Type B pancreatic cell (in vitro differentiated cells): Measurements from ENCODE around the gene NBAS. TPM values are rescaled to one million over a fixed set of nuclear protein-coding genes. Genes with fewer than 3 reads are reported as not detected.

Experiments used
- DNase-seq: peaks from one replicate; pipeline ENCODE4 v3.0.0; 2021; ENCODE audit warnings: mixed read lengths; ENCODE audit not compliant: unreplicated experiment; ENCODE audit errors: extremely low spot score
- H3K27ac Mint-ChIP-seq: 2 replicates; pipeline ENCODE4 v1.8.0; 2021; ENCODE audit warnings: mild to moderate bottlenecking, mixed read lengths
- H3K27me3 Mint-ChIP-seq: 2 replicates; pipeline ENCODE4 v1.8.0; 2021; ENCODE audit warnings: mixed read lengths
- H3K36me3 Mint-ChIP-seq: 2 replicates; pipeline ENCODE4 v1.8.0; 2021; ENCODE audit warnings: mixed read lengths
- H3K4me1 Mint-ChIP-seq: one replicate; pipeline ENCODE4 v1.8.0; 2021; ENCODE audit warnings: mixed read lengths; ENCODE audit not compliant: unreplicated experiment
- H3K4me3 Mint-ChIP-seq: 2 replicates; pipeline ENCODE4 v1.8.0; 2021; ENCODE audit warnings: mild to moderate bottlenecking, mixed read lengths
- H3K9me3 Mint-ChIP-seq: 2 replicates; pipeline ENCODE4 v1.8.0; 2021; ENCODE audit warnings: mixed read lengths
- total RNA-seq: library from RNA; stranded (reverse); gene quantifications from 2 replicates; pipeline ENCODE4 v1.2.1, GENCODE V29; 2021; ENCODE audit warnings: low replicate concordance
- TF ChIP-seq, protein P1 (sequence below): fragments of 200-600 bp; sonication (generic); conservative IDR thresholded peaks from 2 replicates; pipeline ENCODE4 v1.5.0; 2021; ENCODE audit warnings: antibody characterized with exemption, mild to moderate bottlenecking

The NBAS gene
- total RNA-seq, 1 donor from 2014 or later = 53.5 TPM

DNA sequence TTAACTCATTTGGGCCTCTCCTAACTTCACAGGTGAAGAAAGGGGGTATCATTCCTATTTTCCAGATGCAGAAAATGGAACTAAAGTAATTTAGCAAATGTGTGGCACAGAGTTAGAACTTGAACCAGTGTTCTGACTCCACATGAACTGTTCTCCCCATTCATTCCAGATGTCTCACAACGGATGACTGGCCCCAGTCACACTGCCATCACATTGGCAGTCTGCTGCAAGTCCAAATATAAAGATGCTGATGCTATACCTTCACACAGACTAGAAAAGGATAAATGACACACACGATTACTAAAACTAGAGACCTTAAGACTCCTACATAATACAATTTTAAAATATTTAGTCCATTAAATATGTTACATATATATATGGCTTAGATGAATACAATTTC is 195.7 kb downstream of the NBAS start:
- Mint-ChIP-seq H3K4me1 (no peaks in the 10 kb centered on the region), H3K9me3 (no peaks in the 10 kb centered on the region), H3K27ac (no peak overlapping the region), H3K36me3 (peaks cover 3% of the 10 kb centered on the region), H3K4me3 (no peak overlapping the region), H3K27me3 (no peaks in the 10 kb centered on the region)
- no peak for DNase-seq
- TF ChIP-seq, protein P1, sequence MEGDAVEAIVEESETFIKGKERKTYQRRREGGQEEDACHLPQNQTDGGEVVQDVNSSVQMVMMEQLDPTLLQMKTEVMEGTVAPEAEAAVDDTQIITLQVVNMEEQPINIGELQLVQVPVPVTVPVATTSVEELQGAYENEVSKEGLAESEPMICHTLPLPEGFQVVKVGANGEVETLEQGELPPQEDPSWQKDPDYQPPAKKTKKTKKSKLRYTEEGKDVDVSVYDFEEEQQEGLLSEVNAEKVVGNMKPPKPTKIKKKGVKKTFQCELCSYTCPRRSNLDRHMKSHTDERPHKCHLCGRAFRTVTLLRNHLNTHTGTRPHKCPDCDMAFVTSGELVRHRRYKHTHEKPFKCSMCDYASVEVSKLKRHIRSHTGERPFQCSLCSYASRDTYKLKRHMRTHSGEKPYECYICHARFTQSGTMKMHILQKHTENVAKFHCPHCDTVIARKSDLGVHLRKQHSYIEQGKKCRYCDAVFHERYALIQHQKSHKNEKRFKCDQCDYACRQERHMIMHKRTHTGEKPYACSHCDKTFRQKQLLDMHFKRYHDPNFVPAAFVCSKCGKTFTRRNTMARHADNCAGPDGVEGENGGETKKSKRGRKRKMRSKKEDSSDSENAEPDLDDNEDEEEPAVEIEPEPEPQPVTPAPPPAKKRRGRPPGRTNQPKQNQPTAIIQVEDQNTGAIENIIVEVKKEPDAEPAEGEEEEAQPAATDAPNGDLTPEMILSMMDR = no peak

DNA sequence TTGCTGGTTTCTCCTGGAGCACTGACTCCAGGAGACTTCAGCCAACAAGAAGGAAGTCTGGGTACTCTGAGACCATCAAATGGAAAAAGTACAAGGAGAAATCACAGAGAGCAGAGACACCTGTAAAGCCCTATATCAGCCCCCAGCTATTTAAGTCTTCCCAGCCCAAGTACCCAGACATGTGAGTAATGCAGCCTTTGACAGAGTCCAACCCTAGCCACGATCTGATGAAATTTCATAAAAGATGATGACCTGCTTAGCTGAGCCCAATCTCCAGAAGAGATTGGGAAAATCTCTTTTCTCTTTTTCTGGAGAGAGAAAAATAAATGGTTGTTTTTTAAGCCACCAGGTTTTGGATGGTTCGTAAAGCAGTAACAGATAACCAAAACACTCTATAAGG is 196.6 kb downstream of the NBAS start:
- no peak for DNase-seq
- Mint-ChIP-seq H3K9me3 (no peaks in the 10 kb centered on the region), H3K27ac (no peak overlapping the region), H3K4me1 (no peaks in the 10 kb centered on the region), H3K4me3 (no peak overlapping the region), H3K27me3 (no peaks in the 10 kb centered on the region), H3K36me3 (peaks cover 4% of the 10 kb centered on the region)
- TF ChIP-seq, protein P1 = no peak

DNA sequence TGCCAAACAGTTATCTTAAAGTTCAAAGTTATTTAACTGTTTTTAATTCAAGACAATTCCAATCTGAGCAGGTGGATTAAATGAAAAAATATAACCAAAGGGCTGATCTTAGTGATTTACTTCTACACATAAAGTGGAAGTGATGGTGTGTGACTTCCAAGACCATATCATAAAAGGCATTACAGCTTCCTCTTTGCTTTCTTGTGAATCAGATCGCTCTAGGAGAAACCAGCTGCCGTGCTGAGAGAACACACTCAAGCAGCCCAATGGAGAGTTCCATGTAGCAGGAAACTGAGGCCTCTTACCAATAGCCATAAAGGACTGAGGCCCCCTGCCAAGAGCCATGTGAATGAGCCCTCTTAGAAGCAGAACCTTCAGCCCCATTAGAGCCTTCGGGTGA is 197.4 kb downstream of the NBAS start:
- TF ChIP-seq, protein P1 = no peak
- Mint-ChIP-seq H3K27me3 (no peaks in the 10 kb centered on the region), H3K4me3 (no peak overlapping the region), H3K9me3 (no peaks in the 10 kb centered on the region), H3K4me1 (no peaks in the 10 kb centered on the region), H3K36me3 (peaks cover 4% of the 10 kb centered on the region), H3K27ac (no peak overlapping the region)
- DNase-seq = no peak

DNA sequence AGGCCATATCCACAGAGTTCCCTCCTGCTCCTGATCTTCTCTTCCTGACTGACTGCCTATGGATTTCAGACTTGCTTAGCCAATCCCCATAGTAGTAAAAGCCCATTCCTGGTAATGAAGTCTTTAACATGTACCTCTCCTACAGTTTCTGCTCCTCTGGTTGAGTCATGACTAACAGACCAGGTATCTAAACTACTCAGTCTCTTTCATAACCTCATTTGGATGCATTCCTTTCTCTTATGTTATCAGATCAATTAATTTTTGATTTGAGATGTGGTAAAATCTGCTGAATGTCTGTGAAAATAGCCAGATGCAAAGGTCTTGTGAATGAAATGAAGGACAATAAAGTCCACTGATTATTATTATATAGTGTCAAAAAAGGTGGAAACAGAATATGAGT is 198.0 kb downstream of the NBAS start:
- Mint-ChIP-seq H3K4me3 (no peak overlapping the region), H3K27ac (no peak overlapping the region), H3K4me1 (no peaks in the 10 kb centered on the region), H3K36me3 (peaks cover 6% of the 10 kb centered on the region), H3K9me3 (no peaks in the 10 kb centered on the region), H3K27me3 (no peaks in the 10 kb centered on the region)
- TF ChIP-seq, protein P1 = no peak
- no peak for DNase-seq

DNA sequence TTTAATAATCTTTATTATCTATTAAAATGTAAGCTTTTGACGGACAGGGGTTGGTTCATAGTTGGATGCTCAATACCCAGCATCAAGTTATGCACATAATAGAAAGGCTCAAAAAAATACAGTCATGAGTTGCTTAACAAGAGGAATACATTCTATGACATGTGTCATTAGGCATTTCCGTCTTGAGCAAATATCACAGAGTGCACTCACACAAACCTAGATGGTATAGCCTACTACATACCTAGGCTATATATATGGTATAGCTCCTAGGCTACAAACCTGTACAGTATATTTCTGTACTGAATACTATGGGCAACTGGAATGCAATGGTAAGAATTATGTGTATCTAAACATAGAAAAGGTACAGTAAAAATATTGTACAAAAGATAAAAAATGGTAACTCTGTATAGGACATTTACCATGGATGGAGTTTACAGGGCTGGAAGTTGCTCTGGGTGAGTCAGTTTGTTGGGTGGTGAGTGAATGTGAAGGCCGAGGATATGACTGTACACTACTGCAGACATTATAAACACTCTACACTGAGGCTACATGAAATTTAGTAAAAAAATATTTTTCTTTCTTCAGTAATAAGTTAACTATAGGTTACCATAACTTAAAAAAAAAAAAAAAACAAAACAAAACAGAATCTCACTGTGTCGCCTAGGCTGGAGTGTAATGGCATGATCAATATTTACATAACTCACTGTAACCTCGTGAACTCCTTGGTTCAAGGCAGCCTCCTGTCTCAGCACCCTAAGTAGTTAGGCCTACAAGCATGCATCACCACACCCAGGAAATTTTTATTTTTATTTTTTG is 201.2 kb downstream of the NBAS start:
- Mint-ChIP-seq H3K4me1 (peaks cover 8% of the 10 kb centered on the region), H3K27ac (no peak overlapping the region), H3K9me3 (no peaks in the 10 kb centered on the region), H3K27me3 (no peaks in the 10 kb centered on the region), H3K36me3 (peaks cover 28% of the 10 kb centered on the region), H3K4me3 (no peak overlapping the region)
- DNase-seq = no peak
- TF ChIP-seq, protein P1 = no peak
